H9 (cell line): ENCODE measurements around the gene FBN1. TPM values are rescaled to one million over a fixed set of nuclear protein-coding genes. Genes with fewer than 3 reads are reported as not detected.
A peak's percentile ranks its signal among the peaks of the same experiment; 100 is the strongest.

Experiments
- DNase-seq: peaks from one replicate; pipeline ENCODE4 v3.0.0-alpha.2; 2017
- H2AFZ ChIP-seq: one replicate; pipeline ENCODE4 v1.6.1; 2013; ENCODE audit warnings: mild to moderate bottlenecking, low read length, control low read depth, moderate library complexity
- H2AK5ac ChIP-seq: 2 replicates; pipeline ENCODE4 v1.6.1; 2013; ENCODE audit warnings: low read length, control low read depth, mixed read lengths; ENCODE audit not compliant: insufficient read length
- H2BK120ac ChIP-seq: one replicate; pipeline ENCODE4 v1.6.1; 2013; ENCODE audit warnings: low read depth, mild to moderate bottlenecking, low read length, control low read depth, inconsistent platforms; ENCODE audit not compliant: poor library complexity, severe bottlenecking
- H2BK12ac ChIP-seq: 2 replicates; pipeline ENCODE4 v1.6.1; 2013; ENCODE audit warnings: low read length, control low read depth, mixed read lengths, low read depth; ENCODE audit not compliant: insufficient read length
- H2BK15ac ChIP-seq: 2 replicates; pipeline ENCODE4 v1.6.1; 2013; ENCODE audit warnings: low read depth, low read length, control low read depth
- H2BK20ac ChIP-seq: one replicate; pipeline ENCODE4 v1.6.1; 2013; ENCODE audit warnings: low read depth, mild to moderate bottlenecking, low read length, control low read depth, inconsistent platforms; ENCODE audit not compliant: poor library complexity, severe bottlenecking
- H2BK5ac ChIP-seq: 2 replicates; pipeline ENCODE4 v1.6.1; 2013; ENCODE audit warnings: low read length, control low read depth, mixed read lengths; ENCODE audit not compliant: insufficient read length
- H3K14ac ChIP-seq: 2 replicates; pipeline ENCODE4 v1.6.1; 2013; ENCODE audit warnings: low read length, control low read depth; ENCODE audit not compliant: insufficient read depth
- H3K18ac ChIP-seq: 2 replicates; pipeline ENCODE4 v1.6.1; 2013; ENCODE audit warnings: low read depth, mild to moderate bottlenecking, mixed read lengths, low read length, control low read depth; ENCODE audit not compliant: insufficient read length
- H3K23ac ChIP-seq: 2 replicates; pipeline ENCODE4 v1.6.1; 2013; ENCODE audit warnings: low read length, control low read depth, mixed read lengths, low read depth; ENCODE audit not compliant: insufficient read length
- H3K23me2 ChIP-seq: 2 replicates; pipeline ENCODE4 v1.6.1; 2013; ENCODE audit warnings: low read depth, mild to moderate bottlenecking, mixed read lengths, low read length, control low read depth; ENCODE audit not compliant: insufficient read length, poor library complexity, severe bottlenecking
- H3K27ac ChIP-seq: 2 replicates; pipeline ENCODE4 v1.5.1; 2013; ENCODE audit warnings: low read length, control low read depth, mixed read lengths, low read depth; ENCODE audit not compliant: insufficient read length
- H3K27me3 ChIP-seq: 2 replicates; pipeline ENCODE4 v1.6.1; 2013; ENCODE audit warnings: low read length, control low read depth, inconsistent platforms; ENCODE audit not compliant: insufficient read depth
- H3K4ac ChIP-seq: 2 replicates; pipeline ENCODE4 v1.6.1; 2013; ENCODE audit warnings: low read depth, mild to moderate bottlenecking, control low read depth, inconsistent platforms, low read length, moderate library complexity
- H3K4me1 ChIP-seq: 2 replicates; pipeline ENCODE4 v1.6.1; 2013; ENCODE audit warnings: low read length, control low read depth, inconsistent platforms; ENCODE audit not compliant: insufficient read depth
- H3K4me2 ChIP-seq: 2 replicates; pipeline ENCODE4 v1.6.1; 2013; ENCODE audit warnings: low read length, control low read depth, mixed read lengths; ENCODE audit not compliant: insufficient read length, insufficient read depth
- H3K56ac ChIP-seq: 2 replicates; pipeline ENCODE4 v1.6.1; 2013; ENCODE audit warnings: low read depth, mild to moderate bottlenecking, mixed read lengths, low read length, control low read depth; ENCODE audit not compliant: insufficient read length
- H3K79me1 ChIP-seq: 2 replicates; pipeline ENCODE4 v1.6.1; 2013; ENCODE audit warnings: low read depth, mild to moderate bottlenecking, moderate library complexity, low read length, control low read depth, inconsistent platforms; ENCODE audit not compliant: insufficient read depth, poor library complexity, severe bottlenecking
- H3K79me2 ChIP-seq: 2 replicates; pipeline ENCODE4 v1.6.1; 2013; ENCODE audit warnings: low read length, control low read depth, inconsistent platforms; ENCODE audit not compliant: insufficient read depth
- H3K9ac ChIP-seq: 2 replicates; pipeline ENCODE4 v1.6.1; 2013; ENCODE audit warnings: low read length, control low read depth, mixed read lengths; ENCODE audit not compliant: insufficient read length; ENCODE audit errors: extremely low read depth
- H3K9me3 ChIP-seq: one replicate; pipeline ENCODE4 v1.6.1; 2013; ENCODE audit warnings: low read depth, low read length, inconsistent platforms; ENCODE audit not compliant: control insufficient read depth
- H3T11ph ChIP-seq: one replicate; pipeline ENCODE4 v1.6.1; 2013; ENCODE audit warnings: mild to moderate bottlenecking, low read length, control low read depth, inconsistent platforms
- H4K20me1 ChIP-seq: one replicate; pipeline ENCODE4 v1.6.1; 2013; ENCODE audit not compliant: control insufficient read depth, insufficient read length, insufficient read depth
- H4K5ac ChIP-seq: 2 replicates; pipeline ENCODE4 v1.6.1; 2013; ENCODE audit warnings: low read depth, mild to moderate bottlenecking, mixed read lengths, low read length, control low read depth; ENCODE audit not compliant: insufficient read length
- H4K8ac ChIP-seq: replicated peaks from 2 replicates; pipeline ENCODE4 v1.6.1; 2013; ENCODE audit warnings: low read length, control low read depth, mixed read lengths, low read depth; ENCODE audit not compliant: insufficient read length
- H4K91ac ChIP-seq: 2 replicates; pipeline ENCODE4 v1.6.1; 2013; ENCODE audit warnings: low read depth, mild to moderate bottlenecking, moderate library complexity, mixed read lengths, low read length, control low read depth; ENCODE audit not compliant: insufficient read length
- H3K27ac Mint-ChIP-seq, 3 experiments: 2 replicates in 2 of 3; 3 replicates in 1 of 3; pipeline ENCODE4 v1.8.0; 2020 to 2021; ENCODE audit warnings: mixed read lengths in 3 of 3, mild to moderate bottlenecking in 1 of 3, moderate library complexity in 1 of 3
- H3K27me3 Mint-ChIP-seq: 2 replicates; pipeline ENCODE4 v1.8.0; 2021; ENCODE audit warnings: low read depth, mild to moderate bottlenecking, moderate library complexity, mixed read lengths
- H3K36me3 Mint-ChIP-seq, 3 experiments: 2 replicates in 2 of 3; 3 replicates in 1 of 3; pipeline ENCODE4 v1.8.0; 2020 to 2021; ENCODE audit warnings: low read depth in 3 of 3, mixed read lengths in 3 of 3; ENCODE audit not compliant: insufficient read depth in 1 of 3
- H3K4me1 Mint-ChIP-seq, 2 experiments: 2 replicates each; pipeline ENCODE4 v1.8.0; 2020; ENCODE audit warnings: mixed read lengths in 2 of 2
- H3K4me3 Mint-ChIP-seq, 2 experiments: 2 replicates in 1 of 2; 3 replicates in 1 of 2; pipeline ENCODE4 v1.8.0; 2020 to 2021; ENCODE audit warnings: mild to moderate bottlenecking in 2 of 2, mixed read lengths in 2 of 2, moderate library complexity in 1 of 2
- H3K9me3 Mint-ChIP-seq, 2 experiments: 2 replicates in 1 of 2; 3 replicates in 1 of 2; pipeline ENCODE4 v1.8.0; 2020; ENCODE audit warnings: mild to moderate bottlenecking in 2 of 2, mixed read lengths in 2 of 2, moderate library complexity in 1 of 2
- CTCF ChIP-seq: fragments of 200-600 bp; sonication (generic); conservative IDR thresholded peaks from 3 replicates; pipeline ENCODE4 v1.8.0; 2021; ENCODE audit warnings: antibody characterized with exemption, mild to moderate bottlenecking
- WGBS: extraction: QIAGEN DNeasy Blood & Tissue Kit; methylation state at CpG from one replicate; pipeline ENCODE4 v1.1.7; 2013; ENCODE audit warnings: missing lambda C conversion rate, low lambda C conversion rate, mixed read lengths; ENCODE audit not compliant: insufficient read length; ENCODE audit errors: extremely low coverage; 5-methylcytosine and 5-hydroxymethylcytosine counted together
- total RNA-seq: library from RNA; stranded (reverse); gene quantifications from 2 replicates; pipeline ENCODE4 v1.2.1, GENCODE V29; 2021

The FBN1 gene
- total RNA-seq, 1 experiment from 2014 or later, result 3.6 TPM

- no peak overlapping the region for H3K23ac ChIP-seq
- H3K79me2 ChIP-seq, result no peaks in the 10 kb centered on the region
- no peaks in the 10 kb centered on the region for H3K4me1 ChIP-seq
- Mint-ChIP-seq H3K36me3 (no peaks in the 10 kb centered on the region), H3K9me3 (no peaks in the 10 kb centered on the region), H3K4me1 (peaks cover 7 to 9% of the 10 kb centered on the region in 2 experiments), H3K27ac (peak overlapping the region in 2 of 3 experiments; percentile 47 to 95; a peak in 1 of 7 replicates), H3K4me3 (no peak overlapping the region), H3K27me3 (no peaks in the 10 kb centered on the region)
- no peak overlapping the region for H2BK12ac ChIP-seq
- no peak overlapping the region for H3K56ac ChIP-seq
- H3K23me2 ChIP-seq, result no peaks in the 10 kb centered on the region
- DNase-seq, result no peak
- H4K91ac ChIP-seq, result no peak overlapping the region
- H4K5ac ChIP-seq, result no peak overlapping the region
- no peaks in the 10 kb centered on the region for H4K20me1 ChIP-seq
- no peak for TF ChIP-seq CTCF
- H2BK5ac ChIP-seq, result no peak overlapping the region
- no peaks in the 10 kb centered on the region for H3K9me3 ChIP-seq
- H2AK5ac ChIP-seq, result no peak overlapping the region
- no peak overlapping the region for H2AFZ ChIP-seq
- no peak overlapping the region for H3K14ac ChIP-seq
- H3K27me3 ChIP-seq, result no peaks in the 10 kb centered on the region
- no peak overlapping the region for H2BK120ac ChIP-seq
- no peak overlapping the region for H4K8ac ChIP-seq
- H3K27ac ChIP-seq, result no peak overlapping the region
- H2BK15ac ChIP-seq, result no peak overlapping the region
- no peak overlapping the region for H3K4me2 ChIP-seq
- H3K9ac ChIP-seq, result no peak overlapping the region
- H3K4ac ChIP-seq, result no peak overlapping the region
- no peaks in the 10 kb centered on the region for H3K79me1 ChIP-seq
- no peak overlapping the region for H2BK20ac ChIP-seq
- WGBS, result no CpG with 5 or more reads among the region's 2 CpGs
- H3T11ph ChIP-seq, result no peak overlapping the region
- H3K18ac ChIP-seq, result no peak overlapping the region
These were observed 172.8 kb downstream of the FBN1 start for GRCh38 chr15:48472756-48473155.
